ENCODE results near the gene EPAS1.
A peak's percentile ranks its signal among the peaks of the same experiment; 100 is the strongest.

EPAS1 gene

GRCh38 chr2:46362667-46363012, 65.4 kb downstream of the EPAS1 start:
- no peak for DNase-seq (ENCODE audit: low read depth in 1 of 2, low spot score in 1 of 2)
- no peak overlapping the region for H3K27ac ChIP-seq (replicated peaks)
- H3K27me3 ChIP-seq (ENCODE audit: insufficient read depth, poor library complexity, severe bottlenecking), result no peaks in the 10 kb centered on the region
- TF ChIP-seq CTCF (IDR thresholded peaks at IDR 0.05; ENCODE audit: insufficient read depth, low read length) (no peak), REST (IDR thresholded peaks at IDR 0.05; ENCODE audit: insufficient replicate concordance, low read depth) (no peak), GABPA (IDR thresholded peaks at IDR 0.05; ENCODE audit: low read depth) (no peak), SPI1 (IDR thresholded peaks at IDR 0.05; ENCODE audit: borderline replicate concordance, low read depth) (no peak), POLR2AphosphoS5 (IDR thresholded peaks at IDR 0.05; ENCODE audit: low read depth) (no peak)
- no peak overlapping the region for H3K4me3 ChIP-seq (replicated peaks; ENCODE audit: insufficient read depth, low read length)

- H3K27ac ChIP-seq (replicated peaks), result no peak overlapping the region
- no peaks in the 10 kb centered on the region for H3K27me3 ChIP-seq (ENCODE audit: insufficient read depth, poor library complexity, severe bottlenecking)
- no peak for DNase-seq (ENCODE audit: low read depth in 1 of 2, low spot score in 1 of 2)
- TF ChIP-seq REST (IDR thresholded peaks at IDR 0.05; ENCODE audit: insufficient replicate concordance, low read depth) (no peak), GABPA (IDR thresholded peaks at IDR 0.05; ENCODE audit: low read depth) (no peak), CTCF (IDR thresholded peaks at IDR 0.05; ENCODE audit: insufficient read depth, low read length) (no peak), SPI1 (IDR thresholded peaks at IDR 0.05; ENCODE audit: borderline replicate concordance, low read depth) (no peak), POLR2AphosphoS5 (IDR thresholded peaks at IDR 0.05; ENCODE audit: low read depth) (no peak)
- H3K4me3 ChIP-seq (replicated peaks; ENCODE audit: insufficient read depth, low read length), result no peak overlapping the region
Observed at GRCh38 chr2:46363535-46364170, 66.4 kb downstream of the EPAS1 start.

- Histone ChIP-seq H3K27me3 (ENCODE audit: insufficient read depth, poor library complexity, severe bottlenecking) (no peaks in the 10 kb centered on the region), H3K27ac (replicated peaks) (no peak overlapping the region), H3K4me3 (replicated peaks; ENCODE audit: insufficient read depth, low read length) (no peak overlapping the region)
- DNase-seq (ENCODE audit: low read depth in 1 of 2, low spot score in 1 of 2), result peak; percentile 19 to 28
- TF ChIP-seq GABPA (IDR thresholded peaks at IDR 0.05; ENCODE audit: low read depth) (no peak), CTCF (IDR thresholded peaks at IDR 0.05; ENCODE audit: insufficient read depth, low read length) (peak; percentile 66), SPI1 (IDR thresholded peaks at IDR 0.05; ENCODE audit: borderline replicate concordance, low read depth) (no peak), REST (IDR thresholded peaks at IDR 0.05; ENCODE audit: insufficient replicate concordance, low read depth) (no peak), POLR2AphosphoS5 (IDR thresholded peaks at IDR 0.05; ENCODE audit: low read depth) (no peak)
Observed at GRCh38 chr2:46364797-46365457, 67.7 kb downstream of the EPAS1 start.

All from HL-60 (cell line).